Stimulated activated CD8-positive, alpha-beta memory T cell treated with anti-CD3 and anti-CD28 coated beads, Interleukin-15, amount 100 ng/mL, for 1 hour (primary cell): Measurements from ENCODE around the gene DMPK.
"Not testable (repeated sequence)": the region's sequence is repeated elsewhere in the genome, so short reads cannot be mapped to it uniquely, and the experiment has no call there.

Experiments
- DNase-seq: peaks from one replicate; pipeline ENCODE4 v3.0.0-alpha.2; 2020; ENCODE audit warnings: low read depth

The DMPK gene

DNA sequence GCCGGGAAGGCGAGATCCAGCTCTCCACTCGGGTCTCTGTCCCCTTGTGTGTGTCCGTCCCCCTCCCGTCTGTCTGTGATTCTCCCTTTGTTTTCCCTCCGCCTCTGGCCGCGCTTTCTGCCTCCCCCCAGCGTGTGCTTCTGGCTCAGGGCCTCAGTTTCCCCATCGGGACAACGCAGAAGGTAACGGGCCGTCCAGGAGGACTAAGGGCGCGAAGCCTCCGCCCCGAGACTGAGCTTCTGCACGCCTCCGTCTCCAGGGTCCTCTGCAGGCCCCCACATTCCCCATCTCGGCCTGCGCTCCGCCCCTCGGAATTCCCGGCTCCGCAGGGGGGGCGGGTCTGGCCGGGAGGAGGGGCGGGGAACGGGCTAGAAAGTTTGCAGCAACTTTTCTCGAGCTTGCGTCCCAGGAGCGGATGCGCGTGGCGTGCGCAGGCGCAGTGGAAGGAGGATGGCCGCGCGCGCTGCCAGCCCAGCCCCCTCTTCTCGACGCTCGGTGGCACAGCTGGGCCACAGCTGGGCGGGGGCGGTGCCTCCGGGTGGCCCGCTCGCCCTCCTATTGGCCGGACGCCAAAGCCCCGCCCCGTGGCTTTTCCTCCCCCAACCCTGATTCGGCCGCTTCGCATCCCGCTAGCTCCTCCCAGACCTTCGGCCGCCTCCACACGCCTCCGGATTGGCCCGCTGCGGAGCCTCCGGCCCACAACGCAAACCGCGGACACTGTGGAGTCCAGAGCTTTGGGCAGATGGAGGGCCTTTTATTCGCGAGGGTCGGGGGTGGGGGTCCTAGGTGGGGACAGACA is 13.1 kb downstream of the DMPK start, which contains the start of gene SIX5:
SIX5 (minus strand) TSS at position 269 of the 799 bp plus-strand sequence. CDS start 408 bp downstream, outside the sequence.
- peak; percentile 78 for DNase-seq

DNA sequence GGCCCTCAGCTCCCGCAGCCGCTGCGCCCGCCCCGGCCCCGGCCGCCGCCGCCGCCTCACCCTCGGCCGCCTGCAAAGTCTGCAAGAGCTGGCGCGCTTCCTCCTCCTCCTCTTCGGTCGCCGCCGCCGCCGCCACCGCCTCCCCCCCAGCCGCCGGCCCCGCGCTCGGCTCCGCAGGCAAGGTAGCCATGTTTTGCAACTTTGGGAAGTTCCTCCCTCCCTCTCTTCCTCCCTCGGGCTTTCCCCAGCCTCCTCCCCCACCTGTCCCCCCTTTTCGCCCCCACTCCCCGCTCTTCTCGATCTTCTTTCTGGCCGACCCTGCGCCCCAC is 13.7 kb downstream of the DMPK start:
- DNase-seq: no peak

DNA sequence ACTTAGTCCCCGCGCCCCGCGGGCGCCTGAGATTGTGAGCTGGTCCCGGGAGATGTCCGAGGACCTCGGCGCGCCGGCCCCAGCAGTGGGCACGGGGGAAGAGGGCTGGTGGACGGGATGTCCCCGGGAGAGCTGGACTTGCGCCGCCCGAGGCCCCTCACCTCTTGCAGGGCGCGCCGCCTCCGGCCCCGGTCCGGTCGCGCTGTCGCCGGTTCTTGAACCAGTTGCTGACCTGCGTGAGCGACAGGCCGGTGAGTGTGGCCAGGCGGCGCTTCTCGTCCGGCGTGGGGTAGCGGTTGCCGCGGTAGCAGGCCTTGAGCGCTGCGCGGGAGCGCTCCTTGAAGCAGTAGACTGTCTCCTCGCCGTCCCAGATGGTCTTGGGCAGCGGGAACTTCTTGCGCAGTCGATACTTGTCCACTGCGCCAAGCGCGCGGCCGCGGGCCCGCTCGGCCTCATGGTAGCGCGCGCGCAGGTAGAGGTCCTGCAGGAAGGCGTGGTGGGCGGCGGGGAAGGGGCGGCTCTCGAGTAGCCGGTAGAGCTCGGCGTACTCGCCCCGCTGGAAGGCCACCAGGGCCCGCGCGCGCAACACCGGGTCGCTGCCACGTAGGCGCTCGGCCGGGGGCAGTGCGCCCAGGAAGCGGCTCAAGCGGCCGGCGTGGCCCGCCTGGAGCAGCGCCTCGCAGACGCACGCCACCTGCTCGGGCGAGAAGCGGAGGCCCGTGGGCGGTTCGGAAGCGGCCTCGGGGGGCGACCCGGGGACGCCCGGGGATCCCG is 14.2 kb downstream of the DMPK start:
- DNase-seq: no peak

DNA sequence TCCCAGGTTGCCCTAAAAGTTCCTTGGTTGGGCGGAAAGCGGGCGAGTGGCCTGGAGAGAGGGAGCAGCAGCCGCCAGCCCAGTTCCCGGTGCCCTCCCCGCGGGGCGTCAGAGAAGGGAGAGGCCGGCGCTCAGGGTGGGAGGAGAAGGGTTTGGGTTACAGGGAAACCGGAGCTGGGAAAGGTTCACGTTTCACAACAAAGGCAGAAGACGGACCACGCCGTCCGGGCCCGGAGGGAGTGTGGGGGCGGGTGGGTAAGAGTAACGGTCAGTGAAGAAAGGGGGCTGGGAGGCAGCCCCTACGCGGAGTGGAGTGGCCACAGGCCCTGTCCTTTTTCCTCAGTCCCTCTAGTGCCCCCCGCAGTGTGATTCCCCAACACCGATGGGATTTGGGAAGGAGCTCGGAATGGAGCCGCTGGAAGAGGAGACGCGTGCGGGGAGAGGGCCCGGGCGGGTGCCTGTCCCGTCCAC is 14.8 kb downstream of the DMPK start:
- no peak for DNase-seq

DNA sequence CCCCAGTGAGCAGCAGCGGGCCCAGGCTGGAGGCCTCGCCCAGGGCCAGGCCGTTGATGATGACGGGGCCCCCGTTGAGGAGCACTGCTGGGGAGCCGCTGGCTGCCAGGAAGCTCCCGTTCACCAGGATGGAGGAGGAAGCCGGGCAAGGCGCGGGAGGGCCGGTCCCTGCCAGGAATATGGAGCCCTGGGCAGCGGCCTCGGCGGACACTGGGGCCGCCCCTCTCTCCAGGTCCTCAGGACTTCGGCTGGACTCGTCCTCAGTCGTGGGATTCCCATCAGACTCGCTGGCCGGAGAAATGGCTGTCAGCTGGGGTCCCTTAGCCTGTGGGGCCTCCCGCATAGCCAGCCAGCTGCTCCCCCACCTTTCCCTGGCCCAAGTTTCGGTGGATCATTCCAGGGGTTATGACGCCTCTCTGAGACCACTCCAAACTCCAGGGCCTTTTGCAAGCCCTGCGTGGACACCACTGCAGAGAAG is 15.4 kb downstream of the DMPK start:
- DNase-seq: no peak

DNA sequence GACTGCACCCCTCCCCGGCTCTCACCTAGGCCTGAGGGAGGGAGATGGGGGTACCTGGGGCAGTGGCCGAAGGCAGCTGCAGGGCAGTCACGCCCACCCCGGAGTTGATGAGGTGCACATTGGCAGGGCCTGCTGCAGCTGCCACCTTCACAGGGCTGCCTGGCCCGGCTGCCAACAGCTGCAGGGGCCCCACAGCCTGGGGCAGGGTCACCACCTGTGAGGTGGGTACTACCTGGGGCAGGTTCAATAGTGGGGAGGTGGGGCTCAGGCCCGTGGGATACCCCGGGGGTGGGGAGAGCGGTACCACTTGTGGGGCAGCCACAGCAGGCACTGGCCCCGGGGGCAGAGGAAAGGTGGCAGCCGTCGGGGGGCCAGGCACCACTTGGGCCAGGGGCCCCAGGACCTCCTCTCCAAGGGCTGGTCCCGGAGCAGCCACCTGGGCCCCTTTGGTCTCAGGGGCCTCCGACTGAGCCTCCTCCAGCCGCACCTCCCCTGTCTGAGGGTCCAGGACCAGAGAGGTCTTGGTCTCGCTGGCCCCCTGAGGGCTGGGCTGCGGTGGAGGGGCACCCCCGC is 15.9 kb downstream of the DMPK start:
- no peak for DNase-seq

DNA sequence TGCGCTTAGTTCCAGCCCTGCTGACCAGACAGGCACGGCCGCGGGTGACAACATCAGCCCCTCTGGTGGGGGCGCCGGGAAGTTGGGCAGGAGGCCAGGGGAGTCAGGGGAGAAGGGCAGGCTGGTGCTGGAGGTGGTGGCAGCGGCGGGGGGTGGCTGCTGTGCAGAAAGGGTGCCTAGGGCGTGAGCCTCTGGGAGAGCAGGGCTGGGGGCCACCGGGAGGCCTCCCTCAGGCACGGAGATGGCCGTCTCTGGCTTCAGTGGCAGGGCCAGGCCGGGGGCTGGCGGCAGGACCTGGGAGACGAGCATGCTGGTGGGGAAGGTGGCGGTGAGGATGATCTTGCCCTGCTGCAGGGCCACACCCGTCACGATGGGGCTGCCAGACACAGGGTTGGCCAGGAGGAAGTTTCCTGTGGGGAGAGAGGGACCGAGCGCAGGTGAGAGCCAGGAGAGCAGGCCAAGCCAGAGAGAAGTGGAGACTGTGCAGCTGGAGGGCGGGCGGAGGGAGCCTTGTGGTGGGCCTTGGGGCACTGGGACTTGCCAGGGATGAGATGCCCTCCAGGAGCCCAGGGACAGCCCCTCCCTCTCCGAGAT is 16.5 kb downstream of the DMPK start:
- DNase-seq: no peak

DNA sequence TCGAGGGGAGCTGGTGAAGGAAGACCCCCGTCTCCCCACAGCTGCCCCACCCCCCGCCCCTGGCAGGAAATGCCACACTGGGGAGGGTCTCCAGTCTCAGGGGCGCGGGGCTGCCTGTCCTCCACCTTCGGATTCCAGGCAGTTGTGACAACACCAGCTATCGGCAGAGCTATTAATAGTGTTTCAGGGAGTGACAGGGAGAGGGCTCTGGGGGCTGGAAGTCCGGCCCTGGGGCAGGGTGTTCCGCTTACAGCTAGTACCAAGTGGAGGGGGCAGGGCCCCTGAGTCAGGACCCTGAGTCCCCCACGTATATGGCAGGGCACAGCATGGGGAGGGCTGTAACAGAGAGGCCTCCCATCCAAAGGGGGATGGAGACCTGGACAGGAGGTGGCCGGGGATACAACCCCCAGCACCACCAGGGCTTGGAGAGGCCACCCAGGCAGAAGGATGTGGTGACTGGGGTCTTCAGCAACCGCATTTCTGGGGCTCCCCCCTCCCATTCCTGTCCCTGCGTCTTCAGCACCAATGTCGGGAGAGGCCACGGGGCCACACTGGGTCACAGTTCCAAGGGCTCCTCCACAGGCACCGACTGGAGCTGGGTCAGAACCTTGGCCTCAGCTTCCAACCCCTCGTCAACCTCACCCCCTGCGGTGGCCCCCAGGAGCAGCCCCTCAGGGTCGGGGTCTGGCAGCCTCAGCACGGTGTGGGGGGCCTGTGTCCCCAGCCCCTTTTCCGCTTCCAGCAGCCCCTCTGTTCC is 17.2 kb downstream of the DMPK start:
- DNase-seq: no peak

DNA sequence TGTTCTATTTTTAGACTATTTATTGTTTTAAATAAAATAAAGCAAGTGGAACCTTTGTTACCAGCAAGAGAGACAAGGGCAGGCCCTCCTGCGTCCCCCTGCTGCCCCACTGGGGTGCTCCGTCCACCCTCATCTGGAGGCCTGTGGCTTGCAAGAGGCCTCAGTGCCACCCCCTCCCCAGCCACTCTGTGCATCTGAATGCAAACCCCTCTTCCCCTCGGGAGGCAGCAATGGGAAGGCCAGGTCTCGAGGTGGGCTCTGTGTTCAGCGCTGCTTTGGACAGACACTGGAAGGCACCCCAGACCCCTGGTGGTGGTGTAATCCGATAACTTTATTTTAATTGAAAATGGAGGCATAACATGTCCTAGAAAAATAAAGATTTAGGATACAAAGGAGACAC is 17.8 kb downstream of the DMPK start:
- DNase-seq: no peak

DNA sequence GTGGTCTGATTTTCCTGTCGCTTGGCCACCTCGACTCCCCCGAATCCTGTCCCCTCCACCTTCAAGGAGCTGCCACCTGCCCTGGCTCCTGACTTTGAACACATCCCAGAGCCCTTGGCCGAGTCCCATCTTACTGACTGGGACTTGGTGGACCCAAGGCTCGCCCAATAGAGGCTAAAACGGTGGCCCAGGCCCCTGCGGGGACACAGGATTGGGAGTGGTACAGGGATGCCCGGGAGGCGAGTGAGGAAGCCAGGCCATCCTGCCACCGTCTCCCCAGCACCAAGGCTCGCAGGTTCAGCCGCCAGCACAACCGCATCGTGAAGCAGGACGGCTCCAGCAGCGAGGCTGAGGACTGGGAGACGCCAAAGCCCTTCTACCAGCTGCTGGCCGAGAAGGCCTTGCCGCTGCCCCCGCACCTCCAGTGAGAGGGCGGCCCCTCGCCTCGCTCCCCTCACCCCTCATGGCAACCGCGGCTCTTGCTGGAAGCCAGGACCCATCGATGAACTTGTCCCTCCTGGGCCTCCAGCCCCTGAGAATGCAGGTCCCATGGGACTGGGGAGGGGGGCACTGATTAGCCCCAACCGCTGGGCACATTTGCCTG is 18.5 kb downstream of the DMPK start:
- no peak for DNase-seq

DNA sequence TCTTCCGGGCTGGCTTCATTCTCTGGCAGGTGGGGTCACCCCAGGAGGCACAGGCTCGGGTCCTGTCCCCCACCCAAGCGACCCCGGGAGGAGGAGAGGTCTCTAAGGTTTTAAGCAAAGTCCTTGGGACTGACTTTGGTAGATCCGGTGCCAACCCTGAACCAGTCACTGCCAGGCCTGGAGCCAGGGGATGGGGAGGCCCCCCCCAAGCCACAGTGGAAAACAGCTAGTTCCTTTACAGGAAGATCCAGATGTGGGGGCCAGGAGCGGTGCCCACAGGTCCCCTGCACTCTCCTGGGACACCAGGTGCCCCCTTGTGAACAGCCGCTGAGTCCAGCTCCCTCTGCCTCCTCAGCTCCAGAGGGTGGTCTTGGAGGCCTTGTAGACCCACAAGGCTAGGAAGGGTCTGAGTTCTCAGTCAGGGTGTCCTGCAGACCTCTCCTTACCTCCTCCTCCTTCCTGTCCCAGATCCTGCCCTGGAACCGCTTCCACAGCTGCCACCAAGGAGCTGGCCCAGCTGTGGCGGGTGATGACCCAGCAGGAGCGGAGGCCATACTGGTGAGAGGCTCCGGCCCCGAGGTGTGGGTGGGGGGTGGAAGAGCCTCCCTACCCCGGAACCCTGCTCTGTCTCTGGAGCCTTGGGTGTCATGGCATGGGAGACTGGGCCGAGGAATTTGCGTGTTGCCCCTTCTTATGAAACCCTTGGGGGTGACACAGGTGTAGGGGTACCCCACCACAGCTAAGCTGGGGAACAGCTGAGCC is 19.2 kb downstream of the DMPK start:
- no peak for DNase-seq

DNA sequence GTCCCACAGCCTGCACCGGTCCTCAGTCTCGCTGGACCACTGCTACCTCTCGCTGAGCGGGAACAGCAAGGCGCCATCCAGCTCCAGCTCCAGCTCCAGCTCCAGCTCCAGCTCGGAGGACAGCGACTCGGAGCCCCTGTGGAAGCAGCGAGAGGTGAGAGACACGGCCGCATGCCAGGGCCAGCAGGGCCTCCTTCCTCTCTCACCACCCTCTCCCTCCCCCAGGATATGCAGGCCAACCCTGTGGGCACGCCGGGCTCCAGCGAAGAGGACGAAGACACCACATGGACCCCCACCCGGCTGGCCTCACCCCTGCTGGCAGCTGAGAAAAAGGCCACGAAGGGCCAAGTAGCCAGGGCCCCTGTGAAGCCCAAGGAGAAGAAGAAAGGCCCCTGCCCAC is 20.6 kb downstream of the DMPK start:
- no peak for DNase-seq

DNA sequence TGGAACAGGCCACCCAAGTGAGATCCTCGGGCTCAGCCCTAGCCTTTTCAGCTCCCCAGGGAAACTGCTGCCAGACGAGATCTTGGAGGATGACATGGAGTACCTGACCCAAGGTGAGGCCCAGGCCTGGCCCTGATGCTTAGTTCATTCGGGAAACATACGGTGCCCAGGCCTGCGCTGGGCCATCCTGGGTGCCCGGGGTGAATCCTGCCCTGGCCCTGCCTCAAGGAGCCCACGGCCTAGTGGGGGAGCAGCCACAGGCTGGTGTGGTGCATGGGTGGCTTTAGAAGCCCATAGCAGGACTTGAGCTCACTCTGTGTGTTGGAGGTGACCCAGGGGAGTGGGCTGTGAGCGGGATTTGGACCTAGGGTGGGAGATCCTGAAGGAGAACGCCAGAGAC is 23.4 kb downstream of the DMPK start:
- DNase-seq: no peak

DNA sequence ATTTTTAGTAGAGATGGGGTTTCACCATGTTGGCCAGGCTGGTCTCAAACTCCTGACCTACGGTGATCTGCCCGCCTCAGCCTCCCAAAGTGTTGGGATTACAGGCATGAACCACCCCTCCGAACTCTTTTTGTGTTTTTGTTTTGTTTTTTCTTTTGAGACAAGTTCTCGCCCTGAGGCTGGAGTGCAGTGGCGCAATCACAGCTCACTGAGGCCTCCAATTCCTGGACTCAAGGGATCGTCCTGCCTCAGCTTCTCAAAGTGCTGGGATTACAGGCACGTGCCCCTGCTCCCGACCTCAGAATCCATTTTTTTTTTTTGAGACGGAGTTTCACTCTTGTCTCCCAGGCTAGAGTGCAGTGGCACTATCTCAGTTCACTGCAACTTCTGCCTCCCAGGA is 24.6 kb downstream of the DMPK start:
- DNase-seq: no peak

DNA sequence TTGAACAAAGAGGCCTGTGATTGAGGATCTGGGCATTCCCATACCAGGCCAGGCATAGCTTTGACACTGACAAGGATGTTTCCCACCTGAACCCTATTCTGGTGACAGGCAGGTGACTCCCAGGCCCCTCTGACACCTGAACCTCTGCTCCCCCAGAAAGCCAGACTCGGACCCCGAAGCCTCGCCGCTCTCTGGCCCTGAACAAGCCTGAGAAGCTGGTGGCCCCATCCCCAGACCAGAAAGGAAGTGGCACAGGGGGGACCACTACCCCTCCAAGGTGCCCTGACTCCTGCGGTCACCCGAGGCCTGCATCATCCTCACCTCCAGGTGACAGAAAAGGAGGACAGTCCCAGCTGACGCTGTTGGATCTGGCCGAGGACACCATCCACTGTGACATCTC is 28.0 kb downstream of the DMPK start:
- no peak for DNase-seq

DNA sequence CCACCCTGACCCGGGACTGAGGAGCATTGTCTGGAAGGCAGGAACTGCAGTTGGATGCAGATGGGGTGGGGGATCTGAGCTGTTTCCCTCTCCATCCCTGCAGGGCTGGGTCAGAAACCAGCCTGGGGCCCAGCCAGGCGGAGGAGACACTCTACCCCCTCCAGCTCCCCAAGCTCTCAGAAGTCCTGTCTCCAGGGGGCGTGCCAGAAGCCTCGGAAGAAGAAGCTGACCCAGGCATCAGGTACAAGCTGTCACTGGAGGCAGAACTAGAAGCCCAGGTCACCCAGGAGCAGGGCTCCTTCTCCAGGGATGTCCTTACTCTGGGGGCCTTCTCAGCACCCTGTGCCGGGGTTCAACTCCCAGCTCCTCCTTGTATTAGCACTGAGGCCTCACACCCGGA is 28.7 kb downstream of the DMPK start:
- DNase-seq: no peak

DNA sequence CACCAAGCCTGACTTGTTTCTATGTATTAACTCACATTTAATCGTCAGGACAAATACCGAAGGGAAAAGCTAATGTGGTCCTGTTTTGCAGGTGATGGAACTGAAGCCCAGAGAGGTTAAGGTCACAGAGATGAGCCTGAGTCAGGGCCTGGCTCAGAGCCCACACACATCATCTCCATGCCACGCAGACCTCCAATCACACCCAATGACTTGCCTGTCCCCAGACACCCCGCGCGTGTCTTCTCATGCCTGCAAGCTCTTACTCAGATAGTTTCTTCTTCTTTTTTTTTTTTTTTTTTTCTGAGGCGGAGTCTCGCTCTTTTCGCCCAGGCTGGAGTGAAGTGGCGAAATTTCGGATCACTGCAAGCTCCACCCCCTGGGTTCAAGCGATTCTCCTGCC is 29.7 kb downstream of the DMPK start:
- no peak for DNase-seq

DNA sequence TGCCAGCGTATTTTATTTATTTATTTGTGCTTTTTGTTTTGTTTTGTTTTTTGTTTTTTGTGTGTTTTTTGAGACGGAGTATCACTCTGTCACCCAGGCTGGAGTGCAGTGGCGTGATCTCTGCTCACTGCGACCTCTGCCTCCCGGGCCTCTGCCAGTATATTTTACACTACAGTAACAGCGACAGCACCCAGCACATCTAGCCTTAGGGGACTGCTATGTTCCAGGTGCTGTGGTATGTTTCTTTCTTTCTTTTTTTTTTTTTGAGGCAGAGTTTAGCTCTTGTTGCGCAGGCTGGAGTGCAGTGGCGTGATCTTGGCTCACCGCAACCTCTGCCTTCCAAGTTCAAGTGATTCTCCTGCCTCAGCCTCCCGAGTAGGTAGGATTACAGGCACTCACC is 30.8 kb downstream of the DMPK start:
- not testable (repeated sequence) for DNase-seq

DNA sequence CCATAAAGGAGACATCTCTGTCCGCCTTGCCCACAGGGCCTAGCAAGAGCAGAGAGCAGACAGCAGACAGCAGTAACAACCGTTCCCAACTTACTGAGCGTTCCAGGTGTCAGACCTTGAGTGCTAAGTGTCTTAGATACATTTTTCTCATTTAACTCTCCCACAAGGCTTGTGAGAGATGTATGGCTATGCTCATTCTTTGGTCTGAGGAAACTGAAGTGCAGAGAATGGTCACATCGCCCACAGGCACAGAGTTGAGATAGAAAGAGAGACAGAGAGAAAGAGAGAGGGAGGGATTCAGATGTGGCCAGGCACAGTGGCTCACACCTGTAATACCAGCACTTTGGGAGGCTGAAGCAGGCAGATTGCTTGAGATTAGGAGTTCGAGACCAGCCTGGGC is 34.8 kb downstream of the DMPK start:
- DNase-seq: no peak

DNA sequence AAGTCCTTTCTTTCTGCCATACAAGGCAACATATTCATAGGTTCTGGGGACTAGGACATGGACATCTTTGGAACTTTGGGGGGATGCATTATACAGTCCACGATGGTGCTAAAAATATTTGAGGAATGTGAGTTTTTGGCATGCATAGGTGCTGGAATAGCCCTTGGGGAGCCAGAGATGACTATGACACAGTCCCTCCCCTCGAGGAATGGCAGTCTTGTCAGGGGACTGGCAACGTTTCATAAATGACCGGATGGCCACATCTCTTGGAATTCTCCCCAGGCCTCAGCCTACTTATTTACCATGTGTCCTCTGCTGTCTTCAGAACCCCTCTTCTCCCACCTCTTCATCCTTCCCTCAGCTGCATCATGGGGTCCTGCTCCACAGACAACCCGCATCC is 35.4 kb downstream of the DMPK start:
- DNase-seq: no peak

DNA sequence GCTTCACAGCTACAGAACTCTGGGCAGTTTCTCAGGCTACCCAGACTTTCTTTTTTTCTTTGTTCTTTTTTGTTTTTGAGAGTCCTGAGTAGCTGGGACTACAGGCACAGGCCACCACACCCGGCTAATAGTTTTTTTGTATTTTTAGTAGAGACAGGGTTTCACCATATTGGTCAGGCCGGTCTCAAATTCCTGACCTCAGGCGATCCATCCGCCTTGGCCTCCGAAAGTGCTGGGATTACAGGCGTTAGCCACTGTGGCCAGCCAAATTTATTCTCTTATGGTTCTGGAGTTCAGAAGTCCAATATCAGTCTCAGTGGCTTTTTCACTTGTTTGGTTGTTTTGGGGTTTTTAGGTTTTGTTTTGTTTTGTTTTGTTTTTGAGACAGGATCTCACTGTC is 36.7 kb downstream of the DMPK start:
- DNase-seq: no peak
